ENCODE measurements around the gene KLF15. TPM values are rescaled to one million over a fixed set of nuclear protein-coding genes. Genes with fewer than 3 reads are reported as not detected.
A peak's percentile ranks its signal among the peaks of the same experiment; 100 is the strongest.

Gene KLF15
- total RNA-seq, 1 donor from 2014 or later, result 44.6 TPM

- Histone ChIP-seq H3K4me1 (no peaks in the 10 kb centered on the region), H3K4me3 (no peak overlapping the region), H3K27me3 (peaks cover 13% of the 10 kb centered on the region), H3K27ac (no peak overlapping the region), H3K9me3 (no peaks in the 10 kb centered on the region), H3K36me3 (no peaks in the 10 kb centered on the region)
- DNase-seq (no peak), ATAC-seq (no peak)
- intact Hi-C loops (cut with DNase I), result no loop called here
- TF ChIP-seq CTCF (IDR thresholded peaks at IDR 0.05), result no peak
These were observed 38.8 kb upstream of the KLF15 start for GRCh38 chr3:126395846-126396513.

DNA sequence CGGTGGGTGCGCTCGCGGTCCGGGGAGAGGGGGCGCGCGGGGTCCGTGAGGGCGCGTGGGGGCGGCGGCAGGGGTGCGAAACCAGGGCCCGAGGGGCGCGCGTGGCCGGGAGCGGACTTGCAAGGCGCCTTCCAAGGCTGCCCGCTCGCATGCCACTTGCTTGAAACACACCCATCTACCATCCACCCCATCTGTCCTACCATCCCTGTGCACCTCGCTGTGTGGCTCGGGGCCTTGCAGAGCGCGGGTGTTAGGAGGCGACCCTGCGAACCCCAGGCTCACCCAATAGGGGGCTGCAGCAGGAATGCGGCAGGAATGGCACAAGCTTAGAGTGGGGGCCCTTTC lies 37.7 kb upstream of the KLF15 start:
- no peaks in the 10 kb centered on the region for H3K9me3 ChIP-seq
- peak overlapping the region; percentile 16 for H3K4me3 ChIP-seq
- no peak for DNase-seq
- no peaks in the 10 kb centered on the region for H3K36me3 ChIP-seq
- ATAC-seq, result peak; percentile 5
- H3K27ac ChIP-seq, result no peak overlapping the region
- intact Hi-C loops (cut with DNase I), result no loop called here
- TF ChIP-seq CTCF (IDR thresholded peaks at IDR 0.05), result no peak
- no peaks in the 10 kb centered on the region for H3K4me1 ChIP-seq
- peaks cover 13% of the 10 kb centered on the region for H3K27me3 ChIP-seq

DNA sequence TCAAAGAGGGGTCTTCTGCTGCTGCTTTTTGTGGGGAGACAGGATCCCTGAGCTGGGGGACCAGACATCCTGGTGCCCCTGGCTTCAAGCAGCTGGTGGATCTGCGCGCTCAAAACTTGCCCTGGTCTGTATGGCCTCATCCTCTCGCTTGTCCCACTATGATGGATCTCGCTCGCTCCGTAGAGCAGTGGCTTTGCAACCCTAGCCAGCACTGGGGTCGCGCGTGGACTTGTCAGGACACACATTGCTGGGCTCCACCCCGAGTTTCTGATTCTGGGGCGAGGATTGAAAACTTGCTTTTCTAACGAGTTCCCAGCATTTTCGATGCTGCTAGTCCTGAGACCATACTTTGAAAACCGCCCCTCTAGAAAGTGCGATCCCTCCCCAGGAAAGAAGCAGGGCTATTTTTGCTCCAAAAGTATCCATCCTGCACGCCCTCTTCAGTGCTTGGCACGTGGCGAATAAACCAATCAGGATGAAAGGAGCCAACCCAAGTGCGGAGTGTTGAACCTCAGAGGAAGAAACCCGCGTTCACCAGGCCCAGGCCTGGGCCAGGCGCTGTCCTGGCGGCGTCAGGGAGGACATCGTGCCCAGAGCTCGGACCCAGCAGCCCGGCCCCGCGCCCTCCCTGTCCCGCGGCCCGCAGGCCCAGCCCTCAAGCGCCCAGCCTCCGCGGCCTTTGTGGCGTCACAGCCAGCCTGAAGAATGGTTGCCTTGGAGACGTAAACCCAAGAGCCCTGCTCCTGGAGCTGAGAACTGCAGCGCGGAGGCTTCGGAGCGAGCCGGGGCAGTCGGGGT lies 37.2 kb upstream of the KLF15 start, which contains the start of gene CFAP100:
TSS of gene CFAP100 (plus strand) at position 731 of the 798 bp plus-strand sequence. CDS start 1,092 bp downstream, outside the sequence.
- peak within 1 kb of the TSS; percentile 16 for H3K4me3 ChIP-seq
- DNase-seq (peak; percentile 79), ATAC-seq (peak; percentile 65)
- TF ChIP-seq CTCF (IDR thresholded peaks at IDR 0.05), result no peak
- H3K27ac ChIP-seq, result no peak within 1 kb of the TSS
- peaks cover 13% of the 10 kb centered on the region for H3K27me3 ChIP-seq
- H3K9me3 ChIP-seq, result no peaks in the 10 kb centered on the region
- intact Hi-C loops (cut with DNase I), result no loop called here
- no peaks in the 10 kb centered on the region for H3K4me1 ChIP-seq
- H3K36me3 ChIP-seq, result no peaks in the 10 kb centered on the region

DNA sequence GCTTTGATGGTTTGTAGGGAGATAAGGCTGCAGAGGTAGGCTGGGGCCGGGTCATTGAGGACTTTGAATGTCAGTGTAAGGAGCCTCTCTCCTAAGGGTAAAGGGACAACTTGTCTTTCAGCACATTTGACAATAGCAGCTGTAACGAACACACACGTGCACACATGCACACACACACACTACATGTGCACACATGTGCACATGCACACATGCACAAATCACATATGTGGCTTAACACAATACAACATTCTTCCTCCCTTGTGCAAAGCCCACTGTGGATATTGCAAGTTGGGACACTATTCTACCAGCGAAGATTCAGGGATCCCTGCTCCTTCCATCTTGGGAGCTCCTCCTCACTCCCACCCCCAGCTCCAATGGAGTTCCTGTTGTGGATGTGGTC lies 36.4 kb upstream of the KLF15 start:
- ATAC-seq (no peak), DNase-seq (no peak)
- intact Hi-C loops (cut with DNase I), result no loop called here
- Histone ChIP-seq H3K4me3 (no peak overlapping the region), H3K36me3 (no peaks in the 10 kb centered on the region), H3K27me3 (peaks cover 13% of the 10 kb centered on the region), H3K9me3 (no peaks in the 10 kb centered on the region), H3K27ac (no peak overlapping the region), H3K4me1 (peaks cover 5% of the 10 kb centered on the region)
- TF ChIP-seq CTCF (IDR thresholded peaks at IDR 0.05), result no peak

DNA sequence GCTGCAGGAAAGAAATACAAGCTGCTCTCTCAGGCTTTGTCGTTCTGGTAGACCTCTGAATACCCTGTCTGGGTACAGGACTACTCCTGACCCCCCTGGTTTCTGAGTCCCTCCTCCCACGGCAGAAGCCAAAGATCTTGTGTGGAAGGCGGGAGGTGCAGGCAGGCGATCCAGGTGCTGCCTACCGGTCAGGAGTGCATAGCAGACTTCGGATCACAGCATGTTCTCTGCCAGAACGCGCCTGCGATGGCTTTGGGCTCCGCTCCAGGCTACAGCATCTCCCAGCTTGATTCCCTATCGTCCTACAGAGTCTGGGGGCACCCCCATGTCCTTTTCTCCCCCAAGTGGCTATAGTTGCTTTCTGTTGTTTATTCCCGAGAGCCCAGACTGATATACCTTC lies 35.0 kb upstream of the KLF15 start:
- no peak for DNase-seq

More for the DNA sequence above, 35.0 kb upstream of the KLF15 start:
- no peaks in the 10 kb centered on the region for H3K36me3 ChIP-seq
- no peak for TF ChIP-seq CTCF (IDR thresholded peaks at IDR 0.05)
- peaks cover 13% of the 10 kb centered on the region for H3K27me3 ChIP-seq
- no peaks in the 10 kb centered on the region for H3K9me3 ChIP-seq
- peaks cover 6% of the 10 kb centered on the region for H3K4me1 ChIP-seq
- ATAC-seq, result no peak
- H3K4me3 ChIP-seq, result no peak overlapping the region
- intact Hi-C loops (cut with DNase I), result no loop called here
- no peak overlapping the region for H3K27ac ChIP-seq
